GM18502 (cell line): ENCODE data around the gene DNM3.

Experiments
- ATAC-seq: cut with Tn5 transposase; IDR thresholded peaks from one replicate; pipeline ENCODE4 v1.9.1; 2021; ENCODE audit warnings: mild to moderate bottlenecking; ENCODE audit not compliant: unreplicated experiment, poor library complexity

The DNM3 gene

GRCh38 chr1:171867236-171867635 lies 25.9 kb downstream of the DNM3 start:
- ATAC-seq: no peak

- ATAC-seq: no peak
These were observed 27.0 kb downstream of the DNM3 start for GRCh38 chr1:171868217-171868803.

- ATAC-seq: no peak
These were observed 27.8 kb downstream of the DNM3 start for GRCh38 chr1:171869097-171869496.

- no peak for ATAC-seq
These were observed 30.6 kb downstream of the DNM3 start for GRCh38 chr1:171871848-171872247.

GRCh38 chr1:171872430-171872829 lies 31.1 kb downstream of the DNM3 start:
- no peak for ATAC-seq

GRCh38 chr1:171873664-171874063 lies 32.4 kb downstream of the DNM3 start:
- ATAC-seq: no peak

DNA sequence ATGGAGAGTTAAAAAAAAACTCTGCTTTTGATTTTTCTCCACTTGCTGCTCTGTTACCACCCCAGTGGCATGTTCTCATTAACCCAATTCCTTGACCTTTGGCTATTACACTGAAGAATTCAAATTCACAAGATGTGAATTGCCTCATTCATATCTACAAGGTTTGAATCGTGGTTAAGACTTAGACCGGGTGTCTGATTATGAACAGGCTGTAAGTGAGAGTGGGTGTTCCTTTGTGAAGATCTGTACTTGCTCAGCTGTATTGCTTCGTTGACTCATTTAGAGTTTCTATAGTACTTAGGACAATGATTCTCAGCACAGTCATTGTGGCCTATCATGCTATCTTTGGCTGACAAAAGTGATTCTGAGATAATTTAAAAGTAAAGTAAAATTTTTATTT lies 36.4 kb downstream of the DNM3 start:
- ATAC-seq: peak; percentile 73

- no peak for ATAC-seq
These were observed 38.3 kb downstream of the DNM3 start for GRCh38 chr1:171879556-171879955.

GRCh38 chr1:171881442-171881841 lies 40.1 kb downstream of the DNM3 start:
- no peak for ATAC-seq

GRCh38 chr1:171883849-171884248 lies 42.6 kb downstream of the DNM3 start:
- no peak for ATAC-seq

GRCh38 chr1:171884475-171884874 lies 43.2 kb downstream of the DNM3 start:
- ATAC-seq: no peak

DNA sequence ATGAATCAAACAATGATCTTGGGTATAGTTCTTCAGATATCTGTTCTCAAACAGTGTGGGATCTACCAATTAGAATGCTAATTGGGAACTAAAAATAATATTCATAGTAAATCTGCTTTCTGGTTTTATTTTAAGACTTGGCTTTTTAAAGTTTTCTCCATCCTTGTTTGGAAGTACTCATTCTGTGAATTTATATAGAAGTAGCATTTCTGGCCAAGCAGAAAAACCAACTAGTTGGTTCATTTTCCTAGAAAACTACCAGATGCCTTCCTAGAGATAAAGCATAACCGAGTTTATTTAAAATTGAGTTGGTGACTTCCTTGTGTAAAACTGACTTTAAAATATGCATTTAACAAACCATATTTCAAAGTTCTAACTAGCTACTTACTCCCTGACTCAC lies 48.8 kb downstream of the DNM3 start:
- ATAC-seq: no peak

DNA sequence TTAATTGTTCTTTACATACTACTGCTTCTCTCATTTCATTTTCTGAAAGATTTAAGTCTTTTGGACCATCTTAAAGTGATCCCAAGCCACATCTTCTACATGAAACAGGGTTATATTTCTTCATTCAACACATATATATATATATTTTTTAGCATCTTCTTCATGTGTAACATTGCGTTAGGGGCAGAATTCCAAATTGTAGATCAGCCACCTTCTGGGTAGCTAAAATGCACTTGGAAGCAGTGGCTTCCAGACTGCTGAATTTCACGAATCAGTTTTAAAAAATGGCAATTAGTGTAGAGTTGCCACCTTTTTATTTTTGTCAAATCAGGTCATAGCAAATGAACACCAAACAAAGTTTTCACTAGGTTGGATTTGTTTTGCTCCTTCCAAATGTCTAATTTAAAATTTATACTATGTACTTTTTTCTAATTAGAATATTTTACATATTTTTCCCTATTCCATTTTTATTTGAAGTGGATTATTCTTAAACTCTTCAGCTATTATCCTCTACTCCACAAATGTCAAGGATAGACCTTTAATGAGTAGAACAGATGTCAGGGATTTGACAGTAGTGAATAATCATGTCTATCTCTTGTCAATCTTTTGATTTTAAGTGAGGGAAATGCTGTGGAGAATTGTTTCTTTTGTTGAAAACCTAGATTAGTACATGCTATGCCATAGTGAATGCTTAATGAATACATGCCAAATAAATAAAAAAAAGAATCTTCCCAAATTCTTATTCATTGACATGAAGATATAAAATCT lies 55.8 kb downstream of the DNM3 start:
- ATAC-seq: no peak

DNA sequence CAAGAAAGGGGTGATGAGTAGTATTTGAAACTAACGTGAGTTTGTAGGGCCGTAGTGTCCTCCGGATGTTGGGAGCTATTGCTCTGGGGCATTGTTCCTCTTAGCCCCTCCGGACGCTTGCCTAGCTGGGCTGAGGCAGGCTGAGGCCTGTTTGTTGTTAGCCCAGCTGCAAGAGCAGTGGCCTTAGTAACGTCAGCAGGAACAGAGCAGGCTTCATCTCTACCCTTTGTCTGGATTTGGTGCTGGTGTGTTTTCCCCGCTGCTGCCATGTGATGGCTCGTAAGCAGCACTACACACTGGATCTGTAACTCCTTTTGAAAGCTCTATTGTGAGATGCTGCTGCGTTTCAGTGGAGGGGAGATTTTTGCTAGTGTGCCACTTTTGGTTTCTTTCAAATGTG lies 57.6 kb downstream of the DNM3 start:
- ATAC-seq: no peak

DNA sequence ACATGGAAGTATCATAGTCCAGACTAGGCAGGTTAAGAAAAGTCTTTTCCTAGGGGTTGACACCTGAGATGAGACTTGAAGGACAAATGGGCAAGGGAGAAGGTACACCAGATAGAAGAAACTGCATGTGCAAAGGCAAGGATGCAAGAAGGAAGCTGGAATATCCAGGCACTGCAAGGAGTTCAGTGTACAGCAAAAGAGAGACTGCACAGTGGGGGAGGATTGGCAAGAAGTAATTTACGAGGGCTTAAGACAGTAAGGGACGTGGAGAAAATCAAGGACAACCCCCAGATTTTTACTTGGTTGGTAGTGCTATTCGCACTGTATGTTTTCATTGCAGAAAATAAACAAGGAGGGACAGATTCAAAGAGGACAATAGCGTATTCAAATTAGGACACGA lies 58.5 kb downstream of the DNM3 start:
- no peak for ATAC-seq

GRCh38 chr1:171901245-171901644 lies 59.9 kb downstream of the DNM3 start:
- no peak for ATAC-seq

- ATAC-seq: no peak
These were observed 61.2 kb downstream of the DNM3 start for GRCh38 chr1:171902527-171902926.

- ATAC-seq: no peak
These were observed 63.6 kb downstream of the DNM3 start for GRCh38 chr1:171904778-171905450.

- no peak for ATAC-seq
These were observed 68.4 kb downstream of the DNM3 start for GRCh38 chr1:171909711-171910110.

DNA sequence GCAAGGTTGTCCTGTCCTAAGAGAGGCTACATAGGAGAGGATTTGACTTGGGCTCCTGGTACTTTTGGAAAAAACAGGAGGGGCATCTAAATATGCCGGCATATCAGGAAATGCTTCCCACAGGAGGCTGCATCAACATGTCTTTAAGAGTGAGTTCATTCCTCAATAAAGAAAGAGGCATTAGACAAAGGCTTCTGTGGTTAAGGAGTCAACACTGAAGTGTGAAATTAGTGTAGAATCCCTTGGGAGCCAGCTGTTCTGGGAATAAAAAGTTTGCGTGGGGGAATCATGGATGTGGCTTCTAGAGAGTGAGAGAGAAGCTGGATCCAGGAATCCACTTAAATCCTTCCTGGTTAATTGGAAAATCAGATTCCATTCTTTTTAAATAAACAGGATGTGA lies 69.5 kb downstream of the DNM3 start:
- ATAC-seq: no peak

GRCh38 chr1:171911506-171911905 lies 70.2 kb downstream of the DNM3 start:
- no peak for ATAC-seq
